H1 (cell line): ENCODE results near the gene CUTA. TPM values are rescaled to one million over a fixed set of nuclear protein-coding genes. Genes with fewer than 3 reads are reported as not detected.

Experiments
- CHD1 ChIP-seq: IDR thresholded peaks from 2 replicates; pipeline ENCODE4 v1.6.1; 2012; ENCODE audit warnings: low read depth, low read length, improper control_type of control experiment
- HDAC2 ChIP-seq, 2 experiments: fragments of 300-600 bp in 1 of 2; sonication (generic) in 1 of 2; IDR thresholded peaks; 2 replicates each; pipeline ENCODE4 v1.6.1; 2011 to 2012; ENCODE audit warnings: low read depth in 2 of 2, low read length in 2 of 2, mild to moderate bottlenecking in 2 of 2, moderate library complexity in 2 of 2, borderline replicate concordance in 1 of 2, inconsistent platforms in 1 of 2
- KDM1A ChIP-seq: fragments of 200-600, 300-600 bp; sonication (generic); IDR thresholded peaks from 2 replicates; pipeline ENCODE4 v1.7.1; 2016; ENCODE audit warnings: mild to moderate bottlenecking, low read length, borderline replicate concordance
- KDM5A ChIP-seq: fragments of 200-600 bp; IDR thresholded peaks from 2 replicates; pipeline ENCODE4 v1.7.1; 2012; ENCODE audit warnings: mild to moderate bottlenecking, low read length, inconsistent platforms, mixed read lengths
- RFX5 ChIP-seq: IDR thresholded peaks from 2 replicates; pipeline ENCODE4 v1.6.1; 2011; ENCODE audit warnings: low read depth, low read length, improper control_type of control experiment, borderline replicate concordance
- SIX5 ChIP-seq: IDR thresholded peaks from 2 replicates; pipeline ENCODE4 v1.6.1; 2011; ENCODE audit warnings: mild to moderate bottlenecking, low read depth, low read length
- SP2 ChIP-seq: IDR thresholded peaks from 2 replicates; pipeline ENCODE4 v1.6.1; 2012; ENCODE audit warnings: mild to moderate bottlenecking, low read length, inconsistent platforms
- YY1 ChIP-seq: IDR thresholded peaks from 2 replicates; pipeline ENCODE4 v1.6.1; 2011; ENCODE audit warnings: low read depth, mild to moderate bottlenecking, low read length
- polyA plus RNA-seq, 7 experiments: library from polyadenylated mRNA; depleted of rRNA in 3 of 7; stranded (reverse) in 5 of 7; unstranded in 2 of 7; fragments of >200 nt in 5 of 7; fragments of 200-250 nt in 2 of 7; gene quantifications; 1 replicate in 5 of 7; 2 replicates in 1 of 7; 4 replicates in 1 of 7; pipeline versions ENCODE4 v1.2.1 to v1.2.3, GENCODE V29; 2011 to 2013; ENCODE audit warnings: missing spikeins in 2 of 7, mixed read lengths in 2 of 7
- total RNA-seq: library from RNA; stranded (reverse); fragmentation: NEBNext Ultra II Directional; extraction: Animal tissue kit (Norgen Biotek cat#: 25700); gene quantifications from 2 replicates; pipeline ENCODE4 v1.2.1, GENCODE V29; 2021

CUTA gene
- total and polyA plus RNA-seq, 2 of the 8 experiments (the other 6 are each of a cell fraction or from before 2014, with no cell fraction given), result 297 to 460 TPM

GRCh38 chr6:33430334-33430733 is 12.4 kb upstream of the CUTA start (continued):
- TF ChIP-seq SIX5 (no peak), HDAC2 (IDR thresholded peaks at IDR 0.05; ENCODE audit: borderline replicate concordance in 1 of 2, low read depth in 2 of 2, low read length in 2 of 2) (no peak), KDM5A (no peak), RFX5 (no peak), YY1 (no peak), CHD1 (no peak), SP2 (no peak), KDM1A (no peak)
